Measurements from ENCODE around the gene GNAT3.

Gene GNAT3

GRCh38 chr7:80463272-80463920, 48.5 kb downstream of the GNAT3 start:
- no peak for DNase-seq (ENCODE audit: low read depth in 2 of 2)

- DNase-seq (ENCODE audit: low read depth in 2 of 2), result no peak
Measured at GRCh38 chr7:80460857-80461256, 51.0 kb downstream of the GNAT3 start.

GRCh38 chr7:80459776-80460510, 51.9 kb downstream of the GNAT3 start:
- DNase-seq (ENCODE audit: low read depth in 2 of 2), result no peak

DNA sequence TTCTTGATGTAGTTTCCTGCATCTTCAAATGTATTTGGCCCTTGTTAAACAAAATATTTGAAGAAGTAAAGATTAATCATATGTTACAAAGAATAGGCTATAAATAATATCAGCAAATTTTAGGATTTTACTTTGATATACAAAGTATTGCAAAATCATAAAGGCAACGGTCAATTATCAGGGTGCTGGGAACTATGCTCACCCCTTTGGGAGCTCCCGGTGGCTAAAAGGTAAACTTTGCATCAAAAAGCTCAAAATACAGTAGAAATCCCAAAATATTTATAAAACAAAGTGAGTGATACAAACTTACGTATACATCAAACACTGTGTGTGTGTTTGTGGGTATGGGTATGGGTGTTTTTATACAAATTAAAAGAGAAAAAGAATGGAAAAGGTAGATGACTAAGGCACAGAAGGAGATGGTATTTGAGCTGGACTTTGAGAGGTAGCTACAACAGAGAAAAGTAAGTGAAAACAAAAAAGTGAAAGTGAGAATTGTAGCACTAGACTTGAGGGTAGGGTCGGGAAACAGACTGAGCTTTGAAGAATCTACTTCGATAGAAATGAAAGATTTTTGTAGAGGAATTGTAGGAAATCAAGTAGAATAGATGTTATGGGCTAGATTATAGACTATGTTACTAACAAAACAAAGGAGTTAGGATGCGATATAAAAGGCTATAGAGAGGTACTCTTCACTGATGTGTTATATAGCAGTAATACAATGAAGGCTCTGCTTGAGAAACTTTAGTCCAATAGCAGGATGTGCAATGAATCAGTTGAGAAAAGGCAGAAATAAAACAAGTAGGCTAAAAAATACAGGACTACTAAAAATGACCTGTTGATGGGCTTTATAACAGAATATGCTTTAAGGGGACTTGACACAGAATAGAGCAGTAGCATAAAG, 52.8 kb downstream of the GNAT3 start:
- no peak for DNase-seq (ENCODE audit: low read depth in 2 of 2)

DNA sequence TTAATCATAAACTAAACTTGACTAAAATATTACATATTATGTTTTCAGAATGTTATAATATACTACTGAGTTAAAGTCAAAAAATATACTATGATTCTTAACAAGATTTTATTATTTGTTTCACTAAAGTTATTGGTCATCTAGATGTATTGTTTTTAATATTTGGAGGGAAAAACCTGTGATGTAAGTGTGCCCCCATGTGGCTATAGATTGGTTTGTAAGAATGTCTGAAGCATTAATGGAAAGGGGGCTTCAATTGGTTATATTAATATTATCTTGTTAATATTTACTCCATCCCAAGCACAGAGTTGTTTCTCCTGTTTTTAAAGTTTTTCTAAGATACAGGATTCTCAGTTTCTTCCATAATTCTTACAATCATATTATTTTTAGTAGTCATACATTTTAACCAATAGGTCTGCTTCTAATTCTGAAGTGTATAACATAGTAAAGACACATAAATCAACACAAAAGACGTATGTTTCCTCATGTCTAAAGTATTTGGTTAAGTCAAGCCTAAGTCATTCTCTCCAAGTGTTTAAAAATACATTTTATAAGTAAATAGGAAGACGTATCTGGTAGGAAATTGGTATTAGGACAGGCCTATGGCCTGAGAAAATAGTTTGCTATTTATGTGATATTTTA, 58.0 kb downstream of the GNAT3 start:
- no peak for DNase-seq (ENCODE audit: low read depth in 2 of 2)

DNA sequence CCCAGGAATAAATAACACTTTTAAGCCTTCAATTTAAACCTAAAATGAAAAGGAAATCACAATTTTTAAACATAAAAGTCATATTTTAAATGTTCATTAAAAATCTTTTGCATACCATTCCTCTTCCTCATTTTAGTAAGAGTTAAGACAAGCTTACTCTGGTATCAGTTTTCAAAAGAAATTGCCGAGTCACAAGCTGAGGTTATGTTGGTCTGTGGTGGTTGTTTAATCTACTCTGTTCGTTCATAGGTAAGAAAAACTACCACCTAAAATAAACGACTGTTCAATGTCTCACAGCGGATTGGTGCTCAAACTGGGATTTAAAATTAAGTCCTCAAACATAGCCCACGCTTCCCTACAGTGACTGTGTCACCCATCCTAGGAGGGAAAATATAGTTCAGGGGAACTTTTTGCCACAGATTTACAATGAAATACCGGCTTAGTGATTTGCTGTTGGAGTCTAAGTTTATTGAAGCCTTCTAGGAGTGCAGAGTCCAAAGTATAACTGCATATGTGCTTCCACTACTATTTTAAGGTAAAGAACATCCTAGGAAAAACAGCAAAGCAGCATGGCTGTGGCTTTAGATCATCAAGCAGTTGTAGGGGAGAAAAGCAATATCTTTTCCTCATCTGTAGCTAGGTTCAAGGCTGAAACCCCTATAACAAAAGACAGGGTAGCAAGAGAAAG, 61.1 kb downstream of the GNAT3 start:
- DNase-seq (ENCODE audit: low read depth in 2 of 2), result no peak

GRCh38 chr7:80449836-80450235, 62.0 kb downstream of the GNAT3 start:
- no peak for DNase-seq (ENCODE audit: low read depth in 2 of 2)

GRCh38 chr7:80445351-80445750, 66.5 kb downstream of the GNAT3 start:
- DNase-seq (ENCODE audit: low read depth in 2 of 2), result no peak

- DNase-seq (ENCODE audit: low read depth in 2 of 2), result no peak
Measured at GRCh38 chr7:80444811-80445210, 67.1 kb downstream of the GNAT3 start.

DNA sequence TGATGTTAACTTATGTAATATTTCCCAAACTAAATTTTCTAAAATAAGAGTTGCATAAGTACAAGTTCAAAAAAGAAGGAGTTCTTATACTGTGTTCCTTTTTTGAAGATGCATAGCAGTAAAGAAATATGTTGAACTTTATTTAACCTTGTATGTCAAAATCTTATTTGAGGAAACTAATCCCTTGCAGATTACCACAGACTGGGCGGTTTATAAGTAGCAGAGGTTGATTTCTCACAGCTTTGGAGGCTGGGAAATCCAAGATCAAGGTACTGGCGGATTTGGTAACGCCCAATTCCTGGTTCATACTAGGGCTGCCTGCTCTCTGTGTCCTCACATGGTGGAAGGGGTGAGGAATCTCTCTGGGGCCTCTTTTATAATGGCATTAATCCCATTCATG, 68.5 kb downstream of the GNAT3 start:
- no peak for DNase-seq (ENCODE audit: low read depth in 2 of 2)

DNA sequence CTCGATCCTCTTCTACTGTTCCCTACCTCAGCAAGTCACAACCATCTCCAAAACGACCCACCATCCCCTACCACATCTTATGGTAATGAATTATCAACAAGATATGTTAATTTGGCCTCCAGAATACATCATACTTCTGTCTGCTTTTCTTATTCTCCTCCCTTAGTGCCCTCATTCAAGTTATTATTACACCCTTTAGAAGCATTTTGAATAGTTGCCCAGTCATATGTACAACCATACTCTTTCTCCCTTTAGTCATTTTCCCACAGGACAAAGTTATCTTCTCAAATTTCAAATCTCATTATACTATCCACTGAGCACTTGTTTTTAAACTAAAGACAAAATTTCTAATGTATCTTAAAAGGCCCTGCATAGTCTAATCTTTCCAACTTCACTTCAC, 71.0 kb downstream of the GNAT3 start:
- DNase-seq (ENCODE audit: low read depth in 2 of 2), result no peak

DNA sequence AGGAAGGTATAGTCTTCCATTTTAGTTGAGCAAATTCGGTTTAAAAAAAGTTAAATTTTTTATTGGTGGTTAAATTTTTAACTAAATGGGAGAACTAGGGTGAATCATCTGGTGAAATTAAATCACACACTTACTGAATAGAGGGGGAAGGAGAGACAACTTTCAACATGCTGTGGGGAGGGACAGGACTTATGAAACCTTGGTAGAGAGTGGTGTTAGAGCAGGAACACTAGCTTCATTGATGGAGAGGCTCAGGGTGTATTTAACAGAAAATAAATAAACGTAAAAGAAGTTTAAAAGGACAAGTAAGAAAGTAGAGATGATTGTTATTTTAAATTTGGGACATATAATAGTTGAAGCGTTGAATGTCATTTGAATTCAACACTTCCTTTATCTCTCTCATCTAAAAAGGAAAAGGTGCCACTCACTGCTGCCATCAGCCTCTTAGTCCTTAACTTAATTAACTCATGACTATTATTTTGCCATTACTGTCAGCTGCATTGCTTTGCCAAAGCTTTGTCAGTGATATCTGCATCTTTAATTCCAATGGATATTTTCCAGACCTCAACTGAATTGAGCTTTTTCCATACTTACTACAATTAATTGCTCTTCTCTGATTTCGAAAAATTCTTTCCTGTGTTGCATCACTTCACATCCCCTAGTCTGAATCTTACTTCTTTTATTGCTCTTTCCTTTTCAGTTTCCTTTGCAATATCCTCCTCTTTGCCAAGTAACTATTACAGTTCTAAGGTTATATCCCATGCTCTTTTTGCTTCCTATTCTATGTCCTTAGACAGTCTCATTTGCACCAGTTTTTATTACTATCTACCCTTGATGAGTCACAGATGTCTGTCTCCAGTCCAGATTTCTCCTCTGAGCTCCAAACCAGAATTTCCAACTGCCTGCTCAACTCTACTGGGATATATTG, 71.7 kb downstream of the GNAT3 start:
- DNase-seq (ENCODE audit: low read depth in 2 of 2), result no peak

DNA sequence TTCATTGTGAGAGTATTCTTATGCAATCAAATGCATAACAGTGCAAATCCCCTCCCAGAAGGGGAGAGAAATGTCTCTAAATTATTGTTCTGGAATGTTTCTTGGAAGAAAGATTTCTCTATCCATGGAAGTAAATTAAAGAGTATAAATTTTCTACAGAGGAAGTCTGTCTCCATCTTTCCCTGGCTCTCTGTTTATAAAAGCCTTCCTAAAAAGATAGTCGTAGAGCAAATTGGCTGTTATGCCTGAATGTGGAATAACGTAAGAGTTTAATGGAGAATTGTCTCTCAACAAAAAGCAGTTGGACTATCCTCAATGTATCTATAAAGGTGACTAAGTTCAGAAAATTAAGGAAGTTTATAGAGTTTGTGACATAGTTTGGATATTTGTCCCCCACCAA, 76.3 kb downstream of the GNAT3 start:
- no peak for DNase-seq (ENCODE audit: low read depth in 2 of 2)

DNA sequence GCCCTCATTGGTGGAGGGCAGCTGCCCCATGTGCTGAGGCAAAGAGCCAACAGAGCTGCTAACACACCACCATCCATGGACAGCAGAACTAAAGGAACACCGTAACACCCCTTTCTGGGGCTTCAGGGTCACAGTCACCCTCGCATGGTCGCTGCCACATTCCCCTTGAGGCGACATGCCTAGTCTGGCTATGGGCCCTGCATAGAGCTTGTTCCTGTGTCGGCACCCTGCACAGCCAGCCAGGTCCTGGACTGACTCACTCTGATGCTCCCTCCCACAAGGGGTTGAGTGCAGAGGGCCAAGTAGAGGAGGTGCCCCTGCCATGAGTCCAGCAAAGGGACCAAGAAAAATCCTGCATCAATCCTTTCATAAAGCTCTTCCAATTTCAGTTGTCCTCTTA, 77.8 kb downstream of the GNAT3 start:
- DNase-seq (ENCODE audit: low read depth in 2 of 2), result no peak

GRCh38 chr7:80432166-80432565, 79.7 kb downstream of the GNAT3 start:
- no peak for DNase-seq (ENCODE audit: low read depth in 2 of 2)

GRCh38 chr7:80429181-80429580, 82.7 kb downstream of the GNAT3 start:
- DNase-seq (ENCODE audit: low read depth in 2 of 2), result no peak

GRCh38 chr7:80428161-80429054, 83.5 kb downstream of the GNAT3 start:
- DNase-seq (ENCODE audit: low read depth in 2 of 2), result no peak

- no peak for DNase-seq (ENCODE audit: low read depth in 2 of 2)
Measured at GRCh38 chr7:80427218-80427617, 84.6 kb downstream of the GNAT3 start.

DNA sequence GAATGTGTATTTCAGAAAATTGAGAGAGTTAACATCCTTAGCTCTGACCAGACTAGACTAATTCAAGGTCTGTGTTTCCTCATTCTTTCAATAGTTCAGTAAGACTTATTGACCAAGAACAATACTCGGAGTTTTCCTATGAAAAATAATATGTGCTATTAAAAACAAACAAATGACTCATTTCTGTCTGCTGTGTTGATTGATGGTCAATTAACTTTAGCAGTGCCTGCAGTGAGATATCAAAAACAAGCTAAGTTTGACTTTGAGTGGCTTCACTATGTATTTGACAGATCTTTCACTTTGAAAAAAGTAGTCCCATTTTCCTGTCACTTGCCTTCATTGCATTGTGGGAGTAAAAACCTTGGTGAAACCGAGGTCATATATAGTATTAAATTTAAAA, 91.0 kb downstream of the GNAT3 start:
- DNase-seq (ENCODE audit: low read depth in 2 of 2), result no peak
